OCI-LY1 (cell line): ENCODE measurements around the gene MRPL36.

ENCODE experiments used
- H2AFZ ChIP-seq: fragments of 200-600 bp; sonication (generic), shearing (Covaris generic); 2 replicates; pipeline ENCODE4 v1.6.0; 2014; ENCODE audit warnings: antibody characterized with exemption, mild to moderate bottlenecking, low read length
- H3F3A ChIP-seq: fragments of 200-600 bp; sonication (generic), shearing (Covaris generic); 2 replicates; pipeline ENCODE4 v1.6.0; 2014; ENCODE audit warnings: mild to moderate bottlenecking, antibody characterized with exemption, low read length, moderate library complexity; ENCODE audit not compliant: insufficient read depth
- H3K27ac ChIP-seq: fragments of 200-600 bp; sonication (generic); 2 replicates; pipeline ENCODE4 v1.5.1; 2014; ENCODE audit warnings: low read length, mixed run types, mild to moderate bottlenecking, low read depth; ENCODE audit not compliant: poor library complexity, severe bottlenecking
- H3K27me3 ChIP-seq: fragments of 200-600 bp; sonication (generic); 2 replicates; pipeline ENCODE4 v1.6.0; 2014; ENCODE audit warnings: antibody characterized with exemption, mild to moderate bottlenecking, low read length, moderate library complexity; ENCODE audit not compliant: insufficient read depth
- H3K36me3 ChIP-seq: fragments of 200-600 bp; sonication (generic); 2 replicates; pipeline ENCODE4 v1.6.1; 2014; ENCODE audit warnings: mild to moderate bottlenecking, antibody characterized with exemption, low read length, moderate library complexity, mixed read lengths; ENCODE audit not compliant: insufficient read depth
- H3K4me1 ChIP-seq: fragments of 200-600 bp; sonication (generic); 2 replicates; pipeline ENCODE4 v1.5.1; 2014; ENCODE audit warnings: mild to moderate bottlenecking, low read length, moderate library complexity; ENCODE audit not compliant: insufficient read depth, severe bottlenecking
- H3K4me2 ChIP-seq: fragments of 200-600 bp; sonication (generic), shearing (Covaris generic); 2 replicates; pipeline ENCODE4 v1.6.1; 2014; ENCODE audit warnings: low read length
- H3K4me3 ChIP-seq: fragments of 200-600 bp; sonication (generic); 2 replicates; pipeline ENCODE4 v1.5.1; 2014; ENCODE audit warnings: low read length, low read depth, mild to moderate bottlenecking, mixed read lengths; ENCODE audit not compliant: poor library complexity, severe bottlenecking
- H3K79me2 ChIP-seq: fragments of 200-600 bp; shearing (Covaris generic); 2 replicates; pipeline ENCODE4 v1.6.1; 2016; ENCODE audit warnings: mixed run types, low read length, mixed read lengths; ENCODE audit not compliant: insufficient read depth
- H3K9ac ChIP-seq: fragments of 200-600 bp; sonication (generic), shearing (Covaris generic); 2 replicates; pipeline ENCODE4 v1.6.1; 2014; ENCODE audit warnings: mild to moderate bottlenecking, low read length, mixed read lengths
- H3K9me2 ChIP-seq: fragments of 200-600 bp; sonication (generic), shearing (Covaris generic); 2 replicates; pipeline ENCODE4 v1.6.1; 2014; ENCODE audit warnings: low read depth, mild to moderate bottlenecking, low read length, mixed read lengths
- H3K9me3 ChIP-seq: fragments of 200-600 bp; shearing (Covaris generic); 2 replicates; pipeline ENCODE4 v1.6.1; 2014; ENCODE audit warnings: low read length, mixed read lengths
- H4K20me1 ChIP-seq: fragments of 200-600 bp; sonication (generic), shearing (Covaris generic); 2 replicates; pipeline ENCODE4 v1.6.0; 2016; ENCODE audit warnings: mild to moderate bottlenecking, low read length; ENCODE audit not compliant: insufficient read depth
- CTCF ChIP-seq: fragments of 200-600 bp; sonication (generic), shearing (Covaris generic); IDR thresholded peaks from 2 replicates; pipeline ENCODE4 v1.5.1; 2017; ENCODE audit warnings: mild to moderate bottlenecking, antibody characterized with exemption, low read length, moderate library complexity, mixed read lengths
- EZH2 ChIP-seq: fragments of 200-600 bp; sonication (generic), shearing (Covaris generic); IDR thresholded peaks from 2 replicates; pipeline ENCODE4 v1.8.0; 2017; ENCODE audit warnings: borderline replicate concordance, mixed run types, mild to moderate bottlenecking, antibody characterized with exemption, low read length, moderate library complexity, mixed read lengths

Gene MRPL36

GRCh38 chr5:1806974-1807373 is 7.3 kb upstream of the MRPL36 start:
- H3K4me2 ChIP-seq = no peak overlapping the region
- no peak overlapping the region for H3K4me3 ChIP-seq
- peaks cover 9% of the 10 kb centered on the region for H3K4me1 ChIP-seq
- no peak overlapping the region for H3K27ac ChIP-seq
- H3K9ac ChIP-seq = no peak overlapping the region
- H3K79me2 ChIP-seq = peaks cover 16% of the 10 kb centered on the region
- H3K36me3 ChIP-seq = peaks cover 96% of the 10 kb centered on the region
- H4K20me1 ChIP-seq = no peaks in the 10 kb centered on the region
- no peak for TF ChIP-seq EZH2
- no peak for TF ChIP-seq CTCF
- no peaks in the 10 kb centered on the region for H3F3A ChIP-seq
- no peaks in the 10 kb centered on the region for H3K9me3 ChIP-seq
- H3K27me3 ChIP-seq = no peaks in the 10 kb centered on the region
- no peaks in the 10 kb centered on the region for H3K9me2 ChIP-seq
- no peak overlapping the region for H2AFZ ChIP-seq

DNA sequence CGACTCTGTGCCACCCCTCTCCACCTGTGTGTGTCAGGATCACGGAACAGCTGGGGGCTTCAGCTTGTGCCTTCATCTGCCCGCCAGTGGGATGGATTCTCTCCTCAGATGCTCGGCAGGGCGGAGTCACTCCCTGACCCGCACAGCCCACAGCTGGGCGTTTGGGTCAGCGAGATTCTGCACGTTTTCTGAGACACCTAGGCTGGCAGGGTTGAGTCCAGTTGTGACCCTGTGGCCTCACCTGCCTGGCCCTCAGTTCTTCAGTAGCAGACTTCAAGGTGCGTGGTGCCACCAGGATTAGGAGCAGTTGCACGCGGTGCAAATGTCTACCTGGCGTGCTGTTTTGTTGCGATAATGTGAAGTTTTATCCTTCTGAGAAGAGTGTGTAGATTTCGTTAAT is 6.6 kb upstream of the MRPL36 start:
- peaks cover 89% of the 10 kb centered on the region for H3K36me3 ChIP-seq
- H3F3A ChIP-seq = no peaks in the 10 kb centered on the region
- H3K27ac ChIP-seq = no peak overlapping the region
- H3K4me3 ChIP-seq = no peak overlapping the region
- no peaks in the 10 kb centered on the region for H3K9me2 ChIP-seq
- H3K4me1 ChIP-seq = peaks cover 12% of the 10 kb centered on the region
- TF ChIP-seq CTCF = no peak
- TF ChIP-seq EZH2 = no peak
- no peaks in the 10 kb centered on the region for H4K20me1 ChIP-seq
- no peaks in the 10 kb centered on the region for H3K9me3 ChIP-seq
- no peak overlapping the region for H2AFZ ChIP-seq
- H3K4me2 ChIP-seq = no peak overlapping the region
- no peaks in the 10 kb centered on the region for H3K27me3 ChIP-seq
- peaks cover 20% of the 10 kb centered on the region for H3K79me2 ChIP-seq
- H3K9ac ChIP-seq = no peak overlapping the region

GRCh38 chr5:1805736-1806135 is 6.1 kb upstream of the MRPL36 start:
- Histone ChIP-seq H3K4me2 (no peak overlapping the region), H3K79me2 (peaks cover 20% of the 10 kb centered on the region), H3K36me3 (peaks cover 84% of the 10 kb centered on the region), H4K20me1 (no peaks in the 10 kb centered on the region), H3K27me3 (no peaks in the 10 kb centered on the region), H3K4me1 (peaks cover 13% of the 10 kb centered on the region), H2AFZ (no peak overlapping the region), H3K4me3 (no peak overlapping the region), H3K9ac (no peak overlapping the region), H3K9me3 (no peaks in the 10 kb centered on the region), H3F3A (no peaks in the 10 kb centered on the region), H3K27ac (no peak overlapping the region), H3K9me2 (no peaks in the 10 kb centered on the region)
- no peak for TF ChIP-seq CTCF
- no peak for TF ChIP-seq EZH2
